Keratinocyte (primary cell): Measurements from ENCODE around the gene SPDYE9.
"Not testable (repeated sequence)": the region's sequence is repeated elsewhere in the genome, so short reads cannot be mapped to it uniquely, and the experiment has no call there.

Experiments
- CTCF ChIP-seq, 3 experiments: IDR thresholded peaks in 1 of 3; conservative IDR thresholded peaks in 1 of 3; optimal IDR thresholded peaks in 1 of 3; 2 replicates in 2 of 3; 3 replicates in 1 of 3; pipeline versions ENCODE3 to v1.5.1; 2011; ENCODE audit warnings: low read length in 3 of 3, mild to moderate bottlenecking in 3 of 3, moderate library complexity in 2 of 3, control low read depth in 1 of 3, inconsistent platforms in 1 of 3; ENCODE audit not compliant: insufficient read depth in 2 of 3; ENCODE audit errors: extremely low read depth in 1 of 3
- EZH2 ChIP-seq: IDR thresholded peaks from one replicate; pipeline ENCODE4 v1.6.1; 2012; ENCODE audit warnings: inconsistent platforms, mild to moderate bottlenecking, low read length, moderate library complexity

GRCh38 chr7:73057811-73058210 is 28.0 kb downstream of the SPDYE9 start, which contains the start of gene SPDYE11:
- TF ChIP-seq CTCF (optimal IDR thresholded peaks at IDR 0.05 in 1 of 3, IDR thresholded peaks at IDR 0.05 in 1 of 3, conservative IDR thresholded peaks at IDR 0.05 in 1 of 3; ENCODE audit: extremely low read depth in 1 of 3, insufficient read depth in 2 of 3, low read length in 3 of 3); EZH2: not testable (repeated sequence)
